ENCODE measurements around the gene NPR3.

- TF ChIP-seq CTCF (IDR thresholded peaks at IDR 0.05): no peak
- no peak for TF ChIP-seq POLR2A (IDR thresholded peaks at IDR 0.05; ENCODE audit: low read depth)
Measured at GRCh38 chr5:32690153-32690552, 21.0 kb upstream of the NPR3 start.

Data from esophagus muscularis mucosa (tissue), 3 donors.